HG03457 (cell line): ENCODE data around the gene CABLES1.

ENCODE experiments used
- ATAC-seq: cut with Tn5 transposase; IDR thresholded peaks from one replicate; pipeline ENCODE4 v1.9.1; 2021; ENCODE audit warnings: moderate number of reproducible peaks; ENCODE audit not compliant: unreplicated experiment

The CABLES1 gene

GRCh38 chr18:23189768-23190661 is 54.7 kb downstream of the CABLES1 start:
- no peak for ATAC-seq

- ATAC-seq = no peak
These were observed 55.9 kb downstream of the CABLES1 start for GRCh38 chr18:23191232-23191631.

GRCh38 chr18:23193742-23194141 is 58.5 kb downstream of the CABLES1 start:
- no peak for ATAC-seq

- no peak for ATAC-seq
These were observed 59.1 kb downstream of the CABLES1 start for GRCh38 chr18:23194155-23194996.

DNA sequence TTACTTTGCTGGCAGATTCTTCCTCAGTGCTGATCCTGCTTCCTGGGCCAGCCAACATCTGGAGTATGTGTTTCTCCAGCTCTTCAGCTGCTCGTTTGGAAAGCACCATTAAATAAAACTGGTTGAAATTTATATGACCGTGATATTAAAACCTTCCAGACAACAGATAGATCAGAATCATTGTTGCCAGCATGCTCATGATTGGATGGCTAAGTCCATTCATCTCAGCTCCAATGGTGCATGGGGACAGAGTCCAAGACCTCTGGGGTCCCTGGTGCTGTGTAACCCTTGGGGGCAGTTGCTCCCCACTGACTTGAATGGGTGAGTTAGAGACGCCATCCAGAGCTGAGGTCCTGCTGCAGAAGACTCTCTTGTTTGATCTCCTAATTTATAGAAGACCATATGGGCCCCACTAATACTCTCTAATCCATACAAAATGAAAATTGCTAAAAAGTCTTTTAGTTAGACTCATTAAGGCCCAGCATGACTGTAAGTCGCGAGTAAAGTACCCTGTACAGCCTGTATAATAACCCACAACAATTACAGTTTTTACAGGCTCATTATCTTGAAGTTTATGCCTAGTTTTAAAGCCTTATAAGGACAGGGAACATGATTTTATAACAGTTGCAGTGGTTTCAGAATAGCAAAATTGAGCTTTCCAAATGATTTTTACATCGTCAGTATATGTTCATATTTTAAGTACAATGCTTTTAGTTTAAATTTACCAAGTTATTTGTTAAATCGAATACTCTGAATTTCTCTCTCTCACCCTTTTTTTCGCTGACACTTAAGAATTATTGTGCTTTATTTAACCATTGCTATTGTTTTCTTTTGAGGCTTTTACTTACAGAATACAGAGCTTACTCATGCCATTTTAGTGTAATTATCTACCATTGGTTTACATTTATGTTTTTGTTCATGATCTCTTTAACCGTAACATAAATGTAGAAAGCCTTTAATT is 60.0 kb downstream of the CABLES1 start:
- no peak for ATAC-seq

DNA sequence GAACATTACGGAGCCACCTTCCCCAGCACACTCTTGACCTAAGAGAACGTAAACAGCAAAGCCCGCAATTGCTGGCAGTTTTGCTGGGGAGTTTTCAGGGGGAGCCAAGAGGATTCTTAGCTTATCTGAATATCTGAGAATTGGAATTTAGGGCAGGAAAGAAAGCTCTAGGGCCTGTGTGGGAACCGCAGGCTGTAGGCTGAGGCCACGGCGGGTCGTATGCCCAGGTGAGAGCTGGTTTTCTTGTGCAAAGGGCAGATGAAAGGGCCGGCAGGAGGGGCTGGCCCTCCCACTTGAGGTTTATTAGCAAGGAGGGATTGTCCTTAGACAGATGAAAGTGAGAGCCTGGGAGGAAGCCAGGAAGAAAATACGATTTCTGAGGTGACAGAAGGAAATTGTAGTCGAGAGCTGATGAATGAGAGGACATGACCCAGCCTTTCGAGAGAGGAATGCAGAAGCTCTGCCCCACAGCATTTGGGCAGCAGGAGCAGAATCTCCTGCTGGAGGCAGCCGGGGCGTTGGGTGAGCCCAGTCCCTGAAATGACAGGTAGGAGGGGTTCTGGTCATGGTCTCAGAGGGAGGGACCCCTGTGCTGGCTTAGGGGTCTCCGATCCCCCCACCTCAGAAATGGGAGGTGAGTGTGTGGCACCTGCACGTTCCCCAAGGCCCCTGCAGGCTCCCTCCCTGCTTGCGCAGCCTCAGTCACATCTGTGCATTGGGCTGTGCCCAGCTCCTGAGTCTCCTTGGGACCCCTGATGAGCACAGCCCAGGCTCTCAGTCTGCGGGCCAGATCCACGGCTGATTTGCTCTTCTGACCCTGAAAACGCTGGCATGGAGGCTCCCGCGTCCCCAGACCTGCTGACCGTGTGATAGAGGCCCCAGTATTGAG is 61.1 kb downstream of the CABLES1 start:
- ATAC-seq = no peak

DNA sequence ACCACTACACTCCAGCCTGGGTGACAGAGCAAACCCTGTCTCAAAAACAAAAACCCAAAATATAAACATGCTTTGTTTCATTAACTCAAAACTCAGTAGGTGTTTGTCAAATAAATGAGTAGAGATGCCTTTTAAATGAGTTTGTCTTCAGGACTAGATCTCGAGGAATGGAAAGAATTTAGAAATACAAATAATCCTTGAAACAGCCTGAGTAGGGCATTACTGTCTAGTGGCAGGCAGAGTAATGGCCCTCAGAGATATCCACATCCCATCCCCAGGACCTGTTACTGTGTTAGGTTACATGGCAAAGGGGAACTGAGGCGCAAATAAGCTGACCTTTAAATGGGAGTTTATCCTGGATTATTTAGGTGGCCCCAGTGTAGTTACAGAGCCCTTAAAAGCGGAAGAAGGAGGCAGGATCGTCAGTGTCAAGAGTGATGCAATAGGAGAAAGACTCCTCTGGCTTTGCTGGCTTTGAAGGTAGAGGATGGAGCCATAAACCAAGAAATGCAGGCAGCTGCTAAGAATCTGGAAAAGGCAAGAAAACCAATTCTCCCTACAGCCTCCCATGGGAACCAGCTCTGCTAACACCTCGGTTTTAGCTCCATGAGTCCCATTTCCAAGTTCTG is 63.0 kb downstream of the CABLES1 start:
- no peak for ATAC-seq

DNA sequence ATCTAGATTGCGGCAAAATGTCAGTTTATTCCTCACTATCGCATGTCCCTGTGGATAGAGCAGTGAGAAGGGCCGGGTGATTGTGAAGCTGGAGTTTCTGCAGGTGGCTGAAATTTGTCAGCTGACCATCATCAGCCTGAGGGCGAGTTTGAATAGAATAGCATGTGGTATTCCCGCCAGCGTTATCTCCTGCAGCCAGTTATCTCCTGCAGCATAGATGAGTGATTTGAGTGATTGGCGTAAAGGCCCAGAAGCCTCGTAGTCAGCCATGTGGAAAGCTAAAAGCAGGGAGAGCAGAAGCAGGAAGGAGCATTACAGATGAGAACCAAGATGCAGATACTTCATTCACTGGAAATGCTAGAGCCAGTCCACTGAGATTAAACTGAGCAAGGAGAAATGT is 65.5 kb downstream of the CABLES1 start:
- no peak for ATAC-seq

- no peak for ATAC-seq
These were observed 66.5 kb downstream of the CABLES1 start for GRCh38 chr18:23201741-23202140.

- no peak for ATAC-seq
These were observed 68.7 kb downstream of the CABLES1 start for GRCh38 chr18:23203891-23204432.

DNA sequence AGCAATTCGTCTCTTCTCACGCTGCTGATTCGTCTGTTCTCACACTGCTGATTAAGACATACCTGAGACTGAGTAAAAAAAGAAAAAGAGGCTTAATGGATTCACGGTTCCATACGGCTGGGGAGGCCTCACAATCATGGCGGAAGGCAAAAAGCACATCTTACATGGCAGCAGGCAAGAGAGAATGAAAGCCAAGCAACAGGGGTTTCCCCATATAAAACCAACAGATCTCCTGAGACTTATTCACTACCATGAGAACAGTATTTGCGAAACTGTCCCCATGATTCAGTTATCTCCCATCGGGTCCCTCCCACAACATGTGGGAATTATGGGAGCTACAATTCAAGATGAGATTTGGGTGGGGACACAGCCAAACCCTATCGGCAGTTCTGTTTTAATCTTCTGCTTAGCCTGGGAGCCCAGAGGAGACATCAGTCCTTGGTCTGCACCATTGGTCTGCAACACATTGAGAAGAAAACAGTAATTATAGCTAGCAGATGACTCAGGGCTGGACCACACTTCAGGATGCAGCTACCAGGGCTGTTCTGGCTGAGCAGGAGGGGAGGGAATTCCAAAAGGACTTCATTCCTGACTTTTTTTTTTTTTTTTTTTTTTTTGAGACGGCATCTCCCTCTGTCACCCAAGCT is 69.4 kb downstream of the CABLES1 start:
- ATAC-seq = no peak

DNA sequence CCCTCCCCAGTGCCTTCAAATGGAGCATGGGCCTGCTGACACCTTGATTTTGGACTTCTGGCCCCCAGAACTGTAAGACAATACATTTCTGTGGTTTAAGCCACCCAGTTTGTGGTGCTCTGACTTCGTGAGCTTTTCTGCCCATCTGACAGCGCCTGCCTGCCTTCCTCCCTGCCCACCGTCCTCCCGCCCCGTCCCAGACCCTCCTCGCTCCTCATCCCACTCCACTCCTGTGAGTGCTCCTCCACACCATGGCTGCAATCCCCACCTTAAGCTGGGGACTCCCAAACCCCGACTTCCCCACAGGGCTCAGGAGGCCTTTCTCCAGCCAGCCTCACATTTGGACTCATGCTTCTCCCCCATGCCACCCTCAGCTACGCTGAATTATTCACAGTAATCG is 70.7 kb downstream of the CABLES1 start:
- no peak for ATAC-seq

GRCh38 chr18:23207191-23207955 is 72.1 kb downstream of the CABLES1 start:
- ATAC-seq = no peak

- ATAC-seq = no peak
These were observed 72.7 kb downstream of the CABLES1 start for GRCh38 chr18:23207994-23208393.

- ATAC-seq = no peak
These were observed 73.3 kb downstream of the CABLES1 start for GRCh38 chr18:23208600-23208999.

GRCh38 chr18:23209031-23209430 is 73.7 kb downstream of the CABLES1 start:
- ATAC-seq = no peak

- no peak for ATAC-seq
These were observed 74.5 kb downstream of the CABLES1 start for GRCh38 chr18:23209796-23210195.

GRCh38 chr18:23210526-23210925 is 75.2 kb downstream of the CABLES1 start:
- ATAC-seq = no peak
